Nephron progenitor cell (in vitro differentiated cells): ENCODE measurements around the gene ZSWIM5.

Source experiments
- DNase-seq: peaks from one replicate; pipeline ENCODE4 v3.0.0; 2021
- H3K27ac Mint-ChIP-seq: 2 replicates; pipeline ENCODE4 v1.8.0; 2021; ENCODE audit warnings: mild to moderate bottlenecking, moderate library complexity, mixed read lengths
- H3K27me3 Mint-ChIP-seq: 2 replicates; pipeline ENCODE4 v1.8.0; 2021; ENCODE audit warnings: mild to moderate bottlenecking, low read depth, mixed read lengths; ENCODE audit not compliant: poor library complexity
- H3K36me3 Mint-ChIP-seq: 2 replicates; pipeline ENCODE4 v1.8.0; 2021; ENCODE audit warnings: low read depth, mixed read lengths
- H3K4me1 Mint-ChIP-seq: 2 replicates; pipeline ENCODE4 v1.8.0; 2021; ENCODE audit warnings: mixed read lengths
- H3K4me3 Mint-ChIP-seq: 2 replicates; pipeline ENCODE4 v1.8.0; 2021; ENCODE audit warnings: mild to moderate bottlenecking, moderate library complexity, mixed read lengths
- H3K9me3 Mint-ChIP-seq: 2 replicates; pipeline ENCODE4 v1.8.0; 2021; ENCODE audit warnings: mild to moderate bottlenecking, moderate library complexity, mixed read lengths
- TF ChIP-seq, protein P1 (sequence below): fragments of 200-600 bp; sonication (generic); IDR thresholded peaks from 2 replicates; pipeline ENCODE4 v1.5.0; 2021; ENCODE audit warnings: antibody characterized with exemption

ZSWIM5 gene

GRCh38 chr1:45206808-45207623 is 611 bp upstream of the ZSWIM5 start:
- Mint-ChIP-seq H3K27ac (peak overlapping the region; percentile 14), H3K4me3 (peak overlapping the region; percentile 90), H3K4me1 (peaks cover 33% of the 10 kb centered on the region), H3K36me3 (no peaks in the 10 kb centered on the region), H3K27me3 (peaks cover 24% of the 10 kb centered on the region), H3K9me3 (no peaks in the 10 kb centered on the region)
- no peak for DNase-seq
- TF ChIP-seq, protein P1, sequence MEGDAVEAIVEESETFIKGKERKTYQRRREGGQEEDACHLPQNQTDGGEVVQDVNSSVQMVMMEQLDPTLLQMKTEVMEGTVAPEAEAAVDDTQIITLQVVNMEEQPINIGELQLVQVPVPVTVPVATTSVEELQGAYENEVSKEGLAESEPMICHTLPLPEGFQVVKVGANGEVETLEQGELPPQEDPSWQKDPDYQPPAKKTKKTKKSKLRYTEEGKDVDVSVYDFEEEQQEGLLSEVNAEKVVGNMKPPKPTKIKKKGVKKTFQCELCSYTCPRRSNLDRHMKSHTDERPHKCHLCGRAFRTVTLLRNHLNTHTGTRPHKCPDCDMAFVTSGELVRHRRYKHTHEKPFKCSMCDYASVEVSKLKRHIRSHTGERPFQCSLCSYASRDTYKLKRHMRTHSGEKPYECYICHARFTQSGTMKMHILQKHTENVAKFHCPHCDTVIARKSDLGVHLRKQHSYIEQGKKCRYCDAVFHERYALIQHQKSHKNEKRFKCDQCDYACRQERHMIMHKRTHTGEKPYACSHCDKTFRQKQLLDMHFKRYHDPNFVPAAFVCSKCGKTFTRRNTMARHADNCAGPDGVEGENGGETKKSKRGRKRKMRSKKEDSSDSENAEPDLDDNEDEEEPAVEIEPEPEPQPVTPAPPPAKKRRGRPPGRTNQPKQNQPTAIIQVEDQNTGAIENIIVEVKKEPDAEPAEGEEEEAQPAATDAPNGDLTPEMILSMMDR = no peak

DNA sequence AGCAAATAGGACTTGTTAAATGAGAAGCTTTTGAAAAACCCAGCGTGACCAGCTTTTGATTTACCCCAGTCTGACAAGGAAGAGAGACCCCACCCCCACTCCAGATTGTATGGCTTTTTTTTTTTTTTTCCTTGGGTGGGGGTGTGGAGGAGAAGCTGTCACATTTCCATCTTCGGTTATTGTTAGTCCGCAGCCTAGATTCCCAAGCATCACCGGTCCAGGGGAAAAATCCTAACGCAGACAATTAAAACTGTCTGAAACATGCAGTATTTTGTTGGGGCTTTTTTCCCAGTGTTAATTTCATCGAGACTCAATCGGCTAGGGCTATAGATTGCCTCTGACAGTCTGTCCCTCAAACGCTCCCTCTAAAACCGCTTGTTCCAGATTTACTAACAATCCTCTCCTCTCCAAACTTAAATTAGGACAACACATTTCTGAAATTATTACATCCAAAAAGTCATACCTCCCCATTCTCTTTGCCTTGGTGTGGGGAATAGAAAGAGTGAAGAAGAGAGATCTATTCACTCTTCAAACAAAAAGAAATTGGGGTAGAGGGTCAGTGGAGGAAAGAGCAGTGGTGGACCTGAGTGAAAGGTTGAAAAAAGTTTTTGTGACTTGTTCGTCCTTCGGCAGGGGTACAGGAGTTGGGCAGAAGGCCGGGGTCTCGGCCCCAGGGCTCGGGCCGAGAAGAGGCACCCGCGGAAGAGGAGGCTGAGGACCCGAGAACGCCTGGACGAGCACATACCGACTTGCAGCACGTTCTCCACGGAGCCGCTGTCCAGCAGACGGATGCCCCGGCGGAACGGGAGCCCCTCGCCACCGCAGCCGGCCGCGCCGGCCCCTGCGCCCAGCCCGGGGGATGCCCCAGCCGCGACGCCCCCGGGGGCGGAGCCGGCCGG is 1.1 kb downstream of the ZSWIM5 start:
- H3K36me3 Mint-ChIP-seq = no peaks in the 10 kb centered on the region
- peak; percentile 75 for DNase-seq
- H3K9me3 Mint-ChIP-seq = no peaks in the 10 kb centered on the region
- H3K4me1 Mint-ChIP-seq = peaks cover 33% of the 10 kb centered on the region
- peak overlapping the region; percentile 82 for H3K27ac Mint-ChIP-seq
- TF ChIP-seq, protein P1 = no peak
- H3K27me3 Mint-ChIP-seq = peaks cover 24% of the 10 kb centered on the region
- H3K4me3 Mint-ChIP-seq = peak overlapping the region; percentile 90

GRCh38 chr1:45200906-45201500 is 5.4 kb downstream of the ZSWIM5 start:
- H3K4me1 Mint-ChIP-seq = peaks cover 23% of the 10 kb centered on the region
- TF ChIP-seq, protein P1 = no peak
- no peak overlapping the region for H3K27ac Mint-ChIP-seq
- DNase-seq = no peak
- H3K36me3 Mint-ChIP-seq = no peaks in the 10 kb centered on the region
- no peaks in the 10 kb centered on the region for H3K27me3 Mint-ChIP-seq
- no peak overlapping the region for H3K4me3 Mint-ChIP-seq
- H3K9me3 Mint-ChIP-seq = peaks cover 10% of the 10 kb centered on the region

- no peaks in the 10 kb centered on the region for H3K27me3 Mint-ChIP-seq
- no peak overlapping the region for H3K4me3 Mint-ChIP-seq
- H3K36me3 Mint-ChIP-seq = no peaks in the 10 kb centered on the region
- TF ChIP-seq, protein P1 = no peak
- H3K4me1 Mint-ChIP-seq = peaks cover 23% of the 10 kb centered on the region
- no peak for DNase-seq
- H3K27ac Mint-ChIP-seq = no peak overlapping the region
- peaks cover 10% of the 10 kb centered on the region for H3K9me3 Mint-ChIP-seq
Observed at GRCh38 chr1:45200435-45200834, 6.0 kb downstream of the ZSWIM5 start.

DNA sequence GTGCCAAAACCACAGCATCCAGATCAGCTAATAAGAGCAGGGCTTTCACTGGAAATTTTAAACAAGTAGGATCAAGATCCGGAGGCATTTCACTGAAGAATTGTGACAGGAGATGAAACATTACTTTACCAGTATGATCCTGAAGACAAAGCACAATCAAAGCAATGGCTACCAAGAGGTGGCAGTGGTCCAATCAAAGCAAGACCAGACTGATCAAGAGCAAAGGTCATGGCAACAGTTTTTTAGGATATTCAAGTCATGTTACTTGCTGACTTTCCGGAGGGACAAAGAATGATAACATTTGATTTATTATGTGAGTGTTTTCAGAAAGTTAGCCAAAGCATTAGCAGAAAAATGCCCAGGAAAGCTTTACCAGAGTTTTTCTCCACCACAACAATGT is 8.2 kb downstream of the ZSWIM5 start:
- no peak overlapping the region for H3K27ac Mint-ChIP-seq
- no peaks in the 10 kb centered on the region for H3K36me3 Mint-ChIP-seq
- peaks cover 3% of the 10 kb centered on the region for H3K27me3 Mint-ChIP-seq

More for the DNA sequence above, 8.2 kb downstream of the ZSWIM5 start:
- DNase-seq = no peak
- peaks cover 10% of the 10 kb centered on the region for H3K9me3 Mint-ChIP-seq
- peaks cover under 1% of the 10 kb centered on the region for H3K4me1 Mint-ChIP-seq
- H3K4me3 Mint-ChIP-seq = no peak overlapping the region
- TF ChIP-seq, protein P1 = no peak
